ENCODE data around the gene MPRIP.

DNA sequence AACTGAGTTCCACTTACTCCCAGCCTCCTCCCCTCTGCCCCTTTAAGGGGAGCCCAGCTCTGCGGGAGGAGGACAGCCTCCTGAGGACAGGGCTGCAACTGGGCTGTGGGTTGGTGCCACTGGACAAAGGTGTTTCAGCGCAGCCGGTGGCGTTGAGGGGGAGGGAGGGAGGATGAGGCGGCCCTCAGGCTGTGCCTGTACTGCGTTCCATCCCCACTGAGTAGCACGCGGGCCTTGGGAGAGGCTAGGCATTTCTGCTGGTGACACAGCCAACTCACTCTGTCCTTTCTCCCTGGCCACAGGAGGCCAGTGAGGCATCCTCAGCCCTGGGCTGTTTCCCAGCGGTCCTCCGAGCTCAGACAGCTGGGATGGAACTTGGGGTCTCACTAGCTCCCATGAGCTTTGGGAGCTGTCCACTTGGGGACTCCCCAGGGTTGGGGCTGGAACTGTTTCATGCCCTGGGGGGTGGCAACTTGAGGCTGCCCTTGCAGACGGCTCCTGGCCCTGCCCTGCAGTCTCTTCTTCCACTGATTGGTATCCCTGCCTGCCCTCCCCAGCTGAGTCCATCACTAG lies 70.5 kb downstream of the MPRIP start:
- no peak for TF ChIP-seq POLR2A (IDR thresholded peaks at IDR 0.05; ENCODE audit: low read depth, low read length)
- TF ChIP-seq CTCF (IDR thresholded peaks at IDR 0.05; ENCODE audit: extremely low read depth in 1 of 2, insufficient read depth in 1 of 2, low read depth in 1 of 2, low read length in 2 of 2), result no peak
- no peak for TF ChIP-seq GATA2 (IDR thresholded peaks at IDR 0.05; ENCODE audit: insufficient read depth, insufficient read length, low read depth, low read length)
- no peak for TF ChIP-seq EZH2 (IDR thresholded peaks at IDR 0.05; ENCODE audit: borderline replicate concordance, low read depth, low read length, severe bottlenecking)
- no peak for TF ChIP-seq POLR2AphosphoS5 (IDR thresholded peaks at IDR 0.05; ENCODE audit: insufficient read depth, low read depth, low read length)
- TF ChIP-seq JUN (IDR thresholded peaks at IDR 0.05; ENCODE audit: borderline replicate concordance, insufficient read depth, insufficient read length, low read depth), result no peak
- no peak for TF ChIP-seq MYC (IDR thresholded peaks at IDR 0.05; ENCODE audit: low read depth, low read length)

All from endothelial cell of umbilical vein (primary cell).